HG02973 (cell line): ENCODE measurements around the gene KLHL13.
"Not testable (repeated sequence)": the region's sequence is repeated elsewhere in the genome, so short reads cannot be mapped to it uniquely, and the experiment has no call there.

Experiments
- ATAC-seq: cut with Tn5 transposase; IDR thresholded peaks from one replicate; pipeline ENCODE4 v1.9.1; 2021; ENCODE audit warnings: moderate library complexity; ENCODE audit not compliant: unreplicated experiment

The KLHL13 gene, protein sequence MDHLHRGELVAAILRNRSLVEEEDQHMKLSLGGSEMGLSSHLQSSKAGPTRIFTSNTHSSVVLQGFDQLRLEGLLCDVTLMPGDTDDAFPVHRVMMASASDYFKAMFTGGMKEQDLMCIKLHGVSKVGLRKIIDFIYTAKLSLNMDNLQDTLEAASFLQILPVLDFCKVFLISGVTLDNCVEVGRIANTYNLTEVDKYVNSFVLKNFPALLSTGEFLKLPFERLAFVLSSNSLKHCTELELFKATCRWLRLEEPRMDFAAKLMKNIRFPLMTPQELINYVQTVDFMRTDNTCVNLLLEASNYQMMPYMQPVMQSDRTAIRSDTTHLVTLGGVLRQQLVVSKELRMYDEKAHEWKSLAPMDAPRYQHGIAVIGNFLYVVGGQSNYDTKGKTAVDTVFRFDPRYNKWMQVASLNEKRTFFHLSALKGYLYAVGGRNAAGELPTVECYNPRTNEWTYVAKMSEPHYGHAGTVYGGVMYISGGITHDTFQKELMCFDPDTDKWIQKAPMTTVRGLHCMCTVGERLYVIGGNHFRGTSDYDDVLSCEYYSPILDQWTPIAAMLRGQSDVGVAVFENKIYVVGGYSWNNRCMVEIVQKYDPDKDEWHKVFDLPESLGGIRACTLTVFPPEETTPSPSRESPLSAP

DNA sequence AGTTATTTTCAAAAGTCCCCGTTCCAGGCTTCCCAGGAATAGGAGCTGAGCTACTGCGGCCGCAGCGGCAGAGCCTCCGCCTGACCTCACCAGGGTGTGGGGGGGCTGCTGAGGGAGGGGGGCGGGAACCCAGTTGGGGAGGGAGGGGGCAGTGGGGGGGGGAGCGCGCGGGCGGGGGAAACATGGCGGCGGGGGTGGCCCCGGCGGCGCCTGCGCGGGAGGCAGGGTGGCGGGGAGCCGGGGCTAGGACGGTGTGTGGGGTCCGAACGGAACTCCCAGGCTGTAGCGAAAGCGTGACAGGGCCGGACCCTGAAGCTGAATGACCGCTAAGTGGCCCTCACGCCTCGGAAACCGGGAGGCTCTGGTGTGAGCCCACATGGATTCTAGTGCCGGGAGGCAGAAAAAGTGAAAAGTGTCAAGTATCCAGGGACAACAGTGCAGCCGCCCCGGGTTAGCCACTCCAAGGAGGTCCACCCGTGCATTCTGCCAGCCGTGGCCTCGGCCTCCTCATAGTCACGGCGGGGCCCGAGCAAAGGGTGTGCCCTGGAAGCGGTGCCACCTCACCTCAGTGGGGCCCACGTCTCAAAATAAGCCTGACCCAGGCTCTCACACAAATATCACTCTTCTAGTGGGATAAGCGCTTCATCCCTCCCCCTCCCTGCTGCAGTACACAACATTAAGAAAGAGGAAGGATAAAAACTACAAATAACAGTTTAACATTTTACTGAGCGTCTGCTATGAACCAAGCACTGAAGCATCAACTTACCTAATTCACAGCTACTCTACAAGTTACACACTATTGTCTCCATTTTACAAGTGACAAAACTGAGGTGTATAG is at the start of gene KLHL13:
TSS of gene KLHL13 (minus strand) at position 98 of the 838 bp plus-strand sequence. CDS start 88,337 bp downstream, outside the sequence.
- ATAC-seq, result no peak

DNA sequence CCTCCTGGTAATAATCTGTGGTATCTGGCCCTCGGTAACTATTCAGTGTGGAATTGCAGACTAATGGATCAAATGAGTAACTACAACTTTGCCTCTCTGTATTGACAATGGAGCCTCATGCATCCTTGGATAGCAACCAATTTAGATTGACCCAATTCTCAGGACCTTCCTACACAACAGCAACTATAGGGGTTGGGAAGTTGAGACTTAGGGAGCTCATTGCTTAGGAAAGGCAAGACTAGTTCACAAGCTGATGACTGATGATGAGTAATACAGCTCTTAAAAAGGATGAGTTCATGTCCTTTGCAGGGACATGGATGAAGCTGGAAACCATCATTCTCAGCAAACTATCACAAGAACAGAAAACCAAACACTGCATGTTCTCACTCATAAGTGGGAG is 47.5 kb upstream of the KLHL13 start:
- no peak for ATAC-seq

DNA sequence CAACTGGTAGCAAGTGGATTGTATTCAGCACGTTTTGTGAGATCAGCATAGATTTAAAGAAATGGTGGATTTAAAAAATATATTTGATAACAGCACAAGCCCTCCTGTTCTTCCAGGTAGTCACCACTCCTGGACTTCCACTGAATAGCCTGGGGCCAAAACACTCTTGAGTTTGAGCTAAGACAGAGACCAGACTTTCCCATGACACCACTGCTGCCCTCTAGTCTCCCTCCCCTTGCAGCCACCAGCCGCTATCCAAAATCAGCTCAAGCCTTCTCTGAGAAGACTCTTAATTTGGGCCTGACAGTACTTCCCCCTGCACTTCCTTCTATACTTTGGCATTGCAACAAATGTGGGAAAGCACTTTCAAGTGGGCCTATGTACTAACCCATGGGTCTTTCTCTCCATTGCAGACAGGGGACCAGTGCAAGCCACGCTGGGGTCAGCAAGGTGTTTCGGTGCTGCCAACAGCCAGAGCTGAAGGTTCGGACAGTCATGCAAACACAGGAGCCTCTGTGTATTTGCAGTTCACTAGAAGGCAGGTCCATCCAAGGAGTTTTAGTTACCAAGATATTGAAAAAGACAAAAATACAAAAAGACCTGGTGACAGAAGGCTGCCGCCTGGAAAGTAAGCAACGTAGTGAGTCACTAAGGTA is 40.5 kb upstream of the KLHL13 start:
- no peak for ATAC-seq

DNA sequence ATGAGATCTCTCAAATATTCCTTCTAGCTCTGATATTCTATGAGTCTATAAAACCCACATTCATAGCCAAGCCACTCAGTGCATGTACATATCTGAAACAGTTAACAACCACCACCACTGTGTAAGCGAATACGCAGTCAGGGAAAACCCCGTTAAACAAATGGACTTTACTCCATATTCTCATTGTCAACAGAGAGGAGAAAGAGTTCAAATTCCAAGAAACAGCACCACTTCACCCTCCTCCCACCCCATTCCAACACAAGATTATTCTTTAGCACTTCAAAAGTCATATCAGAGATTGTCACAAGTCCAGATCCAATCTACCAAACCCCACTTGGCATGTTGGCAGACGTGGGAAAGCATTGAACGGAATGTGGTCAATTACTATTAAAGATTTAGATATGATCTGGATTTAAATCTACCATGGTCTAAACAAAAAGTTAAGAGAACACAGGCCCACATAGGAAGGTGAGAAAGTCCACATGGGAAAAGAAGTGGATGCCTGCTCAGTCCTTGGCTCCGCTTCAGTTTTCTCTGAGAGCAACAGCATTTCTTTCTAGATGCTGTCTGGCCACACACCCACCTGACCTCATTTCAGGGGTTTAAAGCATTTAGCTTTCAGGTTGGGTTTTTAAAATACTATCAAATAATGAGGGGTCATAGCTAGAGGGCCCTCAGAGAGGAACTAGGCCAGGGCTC is 39.8 kb upstream of the KLHL13 start:
- ATAC-seq, result no peak

DNA sequence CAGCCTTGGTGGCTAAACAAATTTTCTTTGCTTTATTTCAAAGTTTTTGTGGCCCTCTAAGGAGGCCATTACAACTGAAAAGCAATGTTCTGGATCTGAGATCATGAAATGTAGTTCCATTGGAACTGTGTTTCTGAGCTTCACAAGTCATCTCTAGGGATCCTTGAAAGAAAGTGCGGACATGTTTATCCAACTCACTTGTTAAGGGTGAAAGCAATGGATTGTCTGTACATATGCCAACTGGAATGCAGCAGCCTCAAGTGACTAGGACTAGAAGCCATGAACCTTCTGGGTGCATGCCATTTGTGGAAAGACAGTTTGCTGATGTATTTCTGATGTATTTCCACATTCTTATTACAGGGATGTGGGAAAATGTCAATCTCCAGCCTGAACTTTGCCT is 36.7 kb upstream of the KLHL13 start:
- ATAC-seq, result no peak

DNA sequence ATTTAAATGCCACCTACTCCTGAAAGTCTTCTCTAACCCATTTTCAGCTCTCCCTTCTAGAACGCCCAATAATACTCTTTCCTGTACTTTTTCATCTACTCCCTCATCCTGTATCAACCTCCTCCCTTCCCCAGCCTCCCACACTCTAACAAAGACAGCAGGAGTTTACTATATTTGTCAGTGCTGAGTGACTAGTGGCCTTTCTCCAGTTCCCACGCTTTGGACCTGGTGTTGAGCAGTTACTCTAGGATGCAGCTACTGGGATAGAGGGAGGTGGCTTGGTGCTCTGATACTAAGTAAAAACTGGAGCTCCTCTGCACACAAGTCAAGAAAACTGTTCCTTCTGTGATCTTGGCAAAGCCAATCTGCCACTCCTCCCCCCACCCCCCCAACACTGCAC is 36.1 kb upstream of the KLHL13 start:
- no peak for ATAC-seq

DNA sequence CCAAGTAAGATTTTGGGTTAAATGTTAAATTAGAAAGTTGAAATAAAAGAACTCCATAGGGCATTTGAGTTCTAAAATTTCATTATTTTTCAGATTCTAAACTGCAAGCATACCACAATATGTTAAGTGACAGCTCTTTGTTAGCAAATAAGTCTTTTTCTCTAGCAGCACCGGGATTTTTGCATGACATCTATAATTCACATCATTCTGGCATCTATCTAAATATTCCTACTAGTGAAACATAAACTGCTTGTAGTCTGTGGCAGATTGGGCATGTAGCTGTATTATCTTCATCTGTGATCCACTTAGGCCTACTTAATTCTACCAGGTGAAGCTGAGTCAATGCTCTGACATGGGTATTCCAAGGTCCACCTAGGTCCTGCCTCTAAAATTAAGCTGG is 32.1 kb upstream of the KLHL13 start:
- ATAC-seq, result no peak

DNA sequence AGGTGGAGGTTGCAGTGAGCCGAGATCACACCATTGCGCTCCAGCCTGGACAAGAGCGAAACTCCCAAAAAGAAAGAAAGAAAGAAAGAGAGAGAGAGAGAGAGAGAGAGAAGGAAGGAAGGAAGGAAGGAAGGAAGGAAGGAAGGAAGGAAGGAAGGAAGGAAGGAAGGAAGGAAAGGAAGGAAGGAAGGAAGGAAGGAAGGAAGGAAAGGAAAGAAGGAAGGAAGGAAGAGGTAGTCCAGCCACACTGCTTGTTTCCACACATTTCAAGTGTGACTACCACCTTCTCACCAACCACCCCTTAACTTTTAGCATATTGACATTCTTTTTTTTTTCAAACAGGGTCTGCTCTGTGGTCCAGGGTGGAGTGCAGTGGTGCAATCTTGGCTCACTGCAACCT is 31.2 kb upstream of the KLHL13 start:
- not testable (repeated sequence) for ATAC-seq

DNA sequence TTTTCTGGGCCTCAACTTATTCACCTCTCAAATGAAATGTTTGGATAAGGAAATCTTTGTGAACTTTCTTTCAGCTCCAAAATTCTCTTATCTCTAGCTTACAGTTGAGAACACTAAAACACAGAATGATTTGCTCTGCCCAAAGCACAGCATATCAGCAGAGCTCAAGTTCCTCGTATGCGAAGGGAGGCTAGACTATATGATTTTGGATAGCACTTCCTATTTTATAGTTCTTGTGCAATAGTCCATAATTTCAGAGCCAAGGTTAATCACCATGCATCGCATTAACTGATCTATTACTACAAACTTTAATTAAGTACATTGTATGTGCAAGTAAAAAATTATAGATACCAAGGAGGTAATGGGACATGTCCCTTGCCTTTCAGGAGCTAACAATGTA is 27.0 kb upstream of the KLHL13 start:
- ATAC-seq, result no peak

DNA sequence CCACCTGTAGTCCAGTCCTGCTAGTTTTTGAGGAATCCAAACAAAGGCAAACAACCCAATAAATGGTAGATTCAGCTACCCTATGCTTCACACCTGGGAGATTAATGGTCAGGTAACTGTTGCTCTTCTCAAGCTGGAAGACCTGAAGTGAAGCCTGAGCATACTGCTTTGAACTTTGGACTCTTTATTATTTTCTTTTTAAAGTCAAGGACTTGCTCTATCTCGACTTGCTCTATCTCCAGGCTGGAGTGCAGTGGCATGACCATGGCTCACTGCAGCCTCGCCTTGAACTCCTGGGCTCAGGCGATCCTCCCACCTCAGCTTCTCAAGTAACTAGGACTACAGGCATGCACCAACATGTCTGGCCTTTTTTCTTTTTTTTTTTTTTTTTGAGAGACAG is 14.7 kb upstream of the KLHL13 start:
- ATAC-seq, result no peak

DNA sequence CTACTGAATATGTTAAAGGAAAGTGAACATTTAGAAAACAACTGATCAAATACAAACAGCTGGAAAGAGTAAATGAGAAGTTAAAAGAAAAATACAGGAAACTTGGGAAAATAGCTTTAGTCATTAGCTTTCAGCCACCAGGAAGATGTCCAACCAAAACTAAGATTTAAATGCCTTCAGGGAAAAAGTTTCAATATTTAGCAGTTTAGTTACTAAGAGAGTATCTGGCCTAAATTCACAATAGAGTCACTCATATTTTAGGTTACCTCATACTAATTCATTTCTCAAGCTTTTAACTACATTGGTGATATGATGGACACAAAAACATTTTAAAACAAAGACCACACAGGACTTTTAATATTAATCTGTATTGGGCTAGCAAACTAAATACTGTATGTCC is 13.1 kb upstream of the KLHL13 start:
- ATAC-seq, result no peak

DNA sequence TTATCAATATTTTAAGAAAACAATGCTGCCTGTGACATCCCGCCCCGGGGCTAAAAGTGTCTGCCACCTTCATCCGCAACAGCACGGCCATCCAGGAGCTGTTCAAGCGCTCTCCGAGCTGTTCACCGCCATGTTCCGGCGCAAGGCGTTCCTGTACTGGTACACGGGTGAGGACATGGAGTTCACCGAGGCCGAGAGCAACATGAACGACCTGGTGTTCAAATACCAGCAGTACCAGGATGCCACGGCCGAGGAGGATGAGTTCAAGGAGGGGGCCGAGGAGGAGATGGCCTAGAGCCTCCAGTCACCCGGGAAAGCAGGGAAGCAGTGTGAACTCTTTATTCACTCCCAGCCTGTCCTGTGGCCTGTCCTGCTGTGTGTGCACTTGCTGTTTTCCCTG is 12.1 kb upstream of the KLHL13 start:
- ATAC-seq, result no peak

DNA sequence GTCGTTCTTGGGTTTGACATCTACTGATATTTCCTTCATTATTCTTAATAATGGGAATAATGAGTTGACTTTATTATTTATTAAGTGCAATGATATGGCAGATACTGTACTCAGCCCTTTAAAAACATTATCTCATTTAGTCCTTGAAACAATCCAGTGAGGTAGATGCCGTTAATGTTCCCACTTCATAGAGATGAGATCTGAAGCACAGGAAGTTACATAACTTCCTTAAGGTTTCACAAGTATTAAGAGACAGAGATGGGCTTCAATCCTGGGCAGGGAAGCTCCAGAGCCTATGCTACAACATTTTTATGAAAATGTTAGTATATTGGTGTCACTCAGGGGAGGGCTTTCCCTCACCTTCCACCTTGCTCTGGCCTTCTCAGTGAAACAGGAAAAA is 9.7 kb upstream of the KLHL13 start:
- no peak for ATAC-seq

DNA sequence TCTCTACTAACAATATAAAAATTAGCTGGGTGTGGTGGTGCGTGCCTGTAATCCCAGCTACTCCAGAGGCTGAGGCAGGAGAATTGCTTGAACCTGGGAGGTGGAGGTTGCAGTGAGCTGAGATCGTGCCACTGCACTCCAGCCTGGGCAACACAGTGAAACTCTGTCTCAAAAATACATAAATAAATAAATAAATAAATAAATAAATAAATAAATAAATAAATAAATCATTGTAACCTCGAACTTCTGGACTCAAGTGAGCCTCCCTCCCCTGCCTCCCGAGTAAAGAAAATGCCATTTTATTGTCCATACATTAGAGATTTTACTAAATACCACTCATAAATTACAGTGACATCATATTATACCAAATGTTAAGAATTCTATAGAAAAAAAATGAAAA is 7.6 kb upstream of the KLHL13 start:
- not testable (repeated sequence) for ATAC-seq

DNA sequence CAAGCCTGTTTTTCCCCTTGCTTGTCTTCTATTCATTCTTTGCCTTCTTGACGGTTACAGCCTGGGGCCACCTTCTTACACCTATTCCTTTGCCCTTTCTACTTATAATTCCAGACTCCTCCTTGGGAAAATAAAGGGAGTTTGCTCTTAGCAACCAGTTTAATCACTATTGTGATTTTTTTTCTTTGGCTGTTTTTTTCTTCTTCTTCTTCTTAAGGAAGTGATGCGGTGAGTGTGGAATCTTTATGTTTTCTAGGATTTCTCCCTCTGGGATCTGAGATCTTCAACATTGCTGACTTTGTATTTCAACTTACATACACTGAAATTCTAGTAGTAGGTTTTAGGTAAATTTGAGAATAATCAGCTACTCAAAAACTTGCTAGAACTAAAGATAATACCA is 1.1 kb upstream of the KLHL13 start:
- ATAC-seq, result no peak

DNA sequence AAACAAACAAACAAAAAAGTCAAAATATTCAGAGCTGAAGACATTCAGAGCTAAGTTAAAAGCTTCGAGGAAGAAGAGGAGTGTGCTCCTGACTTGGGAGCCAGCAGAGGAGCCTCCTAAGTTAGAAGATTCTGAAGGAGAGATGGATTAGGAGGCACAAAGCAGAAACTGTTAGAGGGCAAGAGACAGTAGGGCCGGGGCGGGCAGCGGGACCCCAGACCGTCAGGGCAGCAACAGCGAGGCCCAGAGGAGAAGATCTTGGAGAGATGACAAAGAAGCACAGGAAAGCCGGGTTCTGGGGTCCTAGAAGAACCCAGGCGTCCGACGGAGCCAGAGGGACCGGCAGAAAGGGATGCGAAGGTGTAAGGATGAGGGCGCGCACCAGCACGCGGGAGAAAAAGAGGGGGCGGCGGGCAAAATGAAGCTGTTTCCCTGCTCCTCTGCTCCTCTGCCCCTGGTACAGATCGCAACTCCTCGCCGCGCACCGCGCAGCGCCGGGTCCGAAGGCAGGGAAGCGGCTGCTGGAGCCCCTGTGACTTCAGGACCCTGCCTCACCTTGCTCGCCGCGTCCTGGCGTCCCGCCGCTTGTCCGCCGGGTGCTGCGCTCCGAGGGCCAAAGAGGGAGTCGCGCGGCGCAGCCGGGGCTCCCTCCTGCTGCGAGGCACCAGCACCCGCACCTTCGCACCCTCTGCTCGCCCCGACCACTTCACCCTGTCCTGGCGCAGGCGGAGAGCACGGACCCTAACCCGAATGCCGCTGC is 477 bp downstream of the KLHL13 start:
- no peak for ATAC-seq

DNA sequence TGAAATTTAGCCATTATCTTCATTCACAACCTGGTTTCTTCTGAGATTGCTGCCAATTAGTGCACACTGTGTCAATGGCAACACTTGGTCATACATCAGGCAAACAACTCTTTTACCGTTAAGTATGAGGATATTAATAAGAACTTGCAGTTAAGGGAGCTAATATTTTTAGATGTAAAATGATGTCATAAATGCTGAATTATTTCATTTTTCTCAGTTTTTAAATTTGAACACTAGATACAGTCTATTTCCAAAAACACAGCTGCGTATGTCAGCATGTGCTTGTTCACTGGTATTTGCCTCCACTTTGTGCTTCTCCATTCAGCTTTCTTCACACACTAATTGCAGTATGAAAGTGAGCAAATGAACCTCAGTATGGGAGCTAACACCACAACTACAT is 1.6 kb downstream of the KLHL13 start:
- no peak for ATAC-seq

DNA sequence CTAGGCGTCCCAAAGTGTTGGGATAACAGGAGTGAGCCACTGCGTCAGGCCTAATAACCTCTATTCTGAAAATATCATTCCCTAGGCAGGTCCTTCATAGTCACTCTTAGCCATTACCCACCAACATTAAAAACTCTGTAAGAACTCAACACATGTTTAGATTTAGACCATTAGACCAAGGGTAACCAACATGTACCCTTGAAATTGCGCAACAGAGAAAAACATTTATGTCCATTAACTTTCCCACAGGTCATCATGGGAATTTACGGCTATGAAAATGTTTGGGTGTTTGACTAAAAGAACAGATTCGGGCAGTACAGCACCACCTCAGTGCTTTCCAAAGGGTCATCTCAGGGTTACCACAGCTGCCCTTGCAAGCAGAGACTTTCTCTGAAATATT is 7.5 kb downstream of the KLHL13 start:
- ATAC-seq, result no peak

DNA sequence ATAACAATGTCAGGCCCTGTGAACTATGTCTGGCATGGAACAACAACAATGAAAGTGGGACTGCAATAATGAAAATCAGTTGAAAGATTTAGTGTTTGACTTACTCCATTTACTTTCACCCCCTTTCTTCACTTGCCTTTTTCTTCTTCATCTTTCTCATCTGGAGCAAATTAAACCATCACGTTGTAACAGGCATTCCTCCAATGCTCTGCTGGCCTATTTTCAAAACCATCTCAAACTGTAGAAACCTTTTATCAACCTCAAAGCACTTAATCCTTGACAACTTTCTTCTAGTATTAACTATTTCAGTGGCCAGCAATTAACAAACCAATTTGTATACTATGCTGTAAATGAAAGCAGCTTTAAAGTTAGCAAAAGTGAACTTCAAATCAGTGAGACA is 8.3 kb downstream of the KLHL13 start:
- ATAC-seq, result no peak

DNA sequence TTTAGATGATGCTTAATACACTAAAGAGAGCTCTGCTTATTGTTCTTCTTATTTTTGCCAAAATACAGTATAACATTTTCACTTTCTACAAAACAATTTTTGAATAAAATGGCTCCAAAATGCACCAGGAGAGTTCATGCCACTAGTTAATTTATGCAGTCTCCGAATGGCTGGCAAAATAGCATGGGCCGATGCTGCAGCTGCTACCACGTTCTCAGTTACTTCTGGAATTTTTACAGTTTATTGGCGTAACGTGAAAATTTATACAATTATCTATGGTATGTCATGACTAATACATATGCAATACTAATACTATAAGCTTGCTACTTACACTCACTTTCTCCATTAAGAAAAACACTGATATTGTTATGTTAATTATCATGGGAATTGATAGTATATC is 16.5 kb downstream of the KLHL13 start:
- ATAC-seq, result no peak
